ENCODE data around the gene LMBR1L. TPM values are rescaled to one million over a fixed set of nuclear protein-coding genes. Genes with fewer than 3 reads are reported as not detected.

LMBR1L gene
- total RNA-seq, 1 donor = 47.9 TPM

DNA sequence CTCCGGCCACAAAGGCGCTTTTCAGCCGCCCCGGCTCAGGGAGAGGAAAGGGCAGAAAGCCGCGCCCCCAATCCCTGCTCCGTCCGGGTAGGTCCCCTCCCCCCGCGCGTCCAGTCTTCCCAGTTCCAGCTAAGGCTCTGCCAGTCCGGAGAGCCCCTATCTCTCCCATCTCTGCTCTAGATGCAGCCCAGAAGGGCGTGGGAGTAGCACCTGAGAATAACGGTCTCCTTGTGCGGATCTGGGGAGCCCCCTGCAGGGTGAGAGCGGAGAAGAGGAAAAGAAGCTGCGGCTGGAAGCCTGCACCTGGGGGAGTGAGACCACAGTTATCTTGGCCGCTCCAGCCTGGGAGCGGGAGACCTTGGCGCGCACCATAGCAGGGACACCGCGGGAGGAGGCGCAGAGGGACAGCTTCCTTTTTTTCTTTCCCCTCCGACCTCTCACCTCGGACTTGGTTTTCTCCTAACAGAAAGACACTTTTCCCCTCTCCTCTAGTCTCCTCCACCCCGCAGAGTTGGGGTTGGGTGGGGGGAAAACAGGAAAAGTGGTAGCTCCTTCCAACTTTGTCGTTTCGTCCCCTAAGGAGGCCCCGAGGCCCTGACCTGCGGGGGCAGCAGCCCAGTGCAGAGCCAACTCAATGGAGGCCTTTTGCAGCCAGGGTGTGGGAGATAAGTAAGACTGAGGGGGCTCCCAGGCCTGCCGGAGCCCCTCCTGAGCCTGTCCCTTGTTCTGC, 18.4 kb downstream of the LMBR1L start:
- peak overlapping the region; percentile 41 for H3K4me3 ChIP-seq (ENCODE audit: low read depth, low read length)
- DNase-seq (ENCODE audit: low read depth) = peak; percentile 43
- peak; percentile 59 for TF ChIP-seq CTCF (IDR thresholded peaks at IDR 0.05; ENCODE audit: insufficient read depth, low read depth, low read length)

DNA sequence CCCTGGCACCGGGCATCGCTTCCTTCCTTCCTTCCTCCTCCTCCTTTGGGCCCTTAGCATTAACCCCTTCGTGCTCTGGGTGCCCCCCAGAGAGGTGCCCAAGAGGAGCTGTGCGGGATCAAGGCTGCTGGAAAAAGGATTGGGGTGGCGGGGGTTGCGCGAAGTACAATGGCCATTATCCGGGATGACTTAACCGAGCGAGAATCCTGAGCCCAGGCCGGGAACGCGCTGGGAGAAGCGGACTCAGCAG, 18.9 kb downstream of the LMBR1L start:
- peak overlapping the region; percentile 41 for H3K4me3 ChIP-seq (ENCODE audit: low read depth, low read length)
- no peak for TF ChIP-seq CTCF (IDR thresholded peaks at IDR 0.05; ENCODE audit: insufficient read depth, low read depth, low read length)
- DNase-seq (ENCODE audit: low read depth) = no peak

DNA sequence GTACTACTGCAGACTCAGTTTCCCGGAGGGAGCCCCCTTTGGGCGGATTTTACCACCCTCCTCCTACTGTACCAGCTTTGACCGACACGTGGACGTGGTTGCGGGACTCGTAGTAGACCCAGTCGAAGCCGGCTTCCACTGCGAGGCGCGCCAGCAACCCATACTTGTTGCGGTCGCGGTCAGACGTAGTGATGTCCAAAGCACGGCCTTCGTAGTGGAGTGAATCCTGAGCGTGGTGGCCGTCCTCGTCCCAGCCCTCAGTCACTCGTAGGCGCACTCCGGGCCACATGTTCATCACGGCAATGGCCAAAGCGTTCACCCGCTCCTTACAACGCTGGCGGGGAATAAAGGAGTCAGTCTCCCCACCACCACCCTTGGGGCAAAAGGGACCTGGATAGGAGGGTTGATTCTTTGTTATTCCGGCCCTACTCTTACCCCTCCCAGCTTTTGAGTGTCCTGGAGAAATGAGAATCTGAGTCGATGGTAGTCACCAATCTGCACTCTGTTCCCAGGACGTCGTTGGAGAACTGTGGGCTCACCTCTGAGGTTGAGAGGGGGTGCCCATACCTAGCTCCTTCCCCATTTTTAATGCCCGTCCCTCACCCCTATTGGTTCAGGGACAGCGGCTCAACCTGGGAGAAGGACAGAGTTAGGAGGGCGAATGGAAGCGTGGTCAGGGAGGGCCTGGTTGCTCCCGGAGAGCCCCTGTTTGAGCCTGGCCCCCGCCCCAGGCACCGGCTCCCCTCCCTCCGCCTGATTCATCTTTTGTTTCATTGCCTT, 19.4 kb downstream of the LMBR1L start:
- TF ChIP-seq CTCF (IDR thresholded peaks at IDR 0.05; ENCODE audit: insufficient read depth, low read depth, low read length) = no peak
- DNase-seq (ENCODE audit: low read depth) = no peak
- H3K4me3 ChIP-seq (ENCODE audit: low read depth, low read length) = no peak overlapping the region

DNA sequence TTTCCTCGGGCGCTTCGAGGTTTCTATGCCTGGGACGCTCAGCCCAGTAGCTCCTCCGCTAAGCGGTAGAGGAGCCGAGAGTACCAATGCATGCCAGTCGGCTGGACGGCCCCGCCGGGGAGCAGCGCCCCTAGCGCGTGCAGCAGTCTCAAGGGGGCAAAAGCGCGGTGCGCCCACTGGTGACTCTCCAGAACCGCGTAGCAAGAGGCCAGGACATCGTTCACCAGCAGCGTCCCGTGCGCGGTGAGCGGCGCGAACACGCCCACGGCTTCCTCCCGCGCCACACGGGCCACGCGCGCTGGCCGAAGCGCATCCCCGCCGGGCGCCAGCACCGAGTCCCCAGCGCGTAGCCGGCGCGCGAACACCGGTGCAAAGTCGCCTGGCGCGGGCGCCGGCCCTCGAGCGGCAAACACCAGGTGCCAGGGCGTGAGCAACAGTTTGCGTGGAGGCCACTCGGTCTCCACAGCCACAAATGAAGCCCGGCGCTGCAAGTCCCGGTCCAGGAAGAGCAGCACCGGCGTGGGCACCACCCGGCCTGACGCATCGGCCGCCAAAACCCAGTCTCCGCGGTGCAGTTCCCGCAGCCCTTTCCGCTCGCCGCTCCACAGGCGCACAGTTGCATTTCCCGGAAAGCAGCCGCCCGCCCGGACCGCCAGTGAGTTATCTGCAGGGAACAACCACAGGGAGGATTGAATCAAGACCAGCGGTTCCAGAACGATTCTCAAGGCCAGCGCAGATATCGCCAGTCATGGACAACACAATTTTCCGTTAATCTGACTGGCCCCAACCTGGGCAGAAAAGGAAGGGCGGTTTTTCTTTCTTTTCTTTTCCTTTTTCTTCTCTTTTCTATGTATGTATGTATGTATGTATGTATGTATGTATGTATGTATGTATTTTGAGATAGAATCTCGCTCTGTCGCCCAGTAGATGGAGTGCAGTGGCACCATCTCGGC, 20.6 kb downstream of the LMBR1L start:
- DNase-seq (ENCODE audit: low read depth) = peak; percentile 50
- no peak for TF ChIP-seq CTCF (IDR thresholded peaks at IDR 0.05; ENCODE audit: insufficient read depth, low read depth, low read length)
- peak overlapping the region; percentile 40 for H3K4me3 ChIP-seq (ENCODE audit: low read depth, low read length)

GRCh38 chr12:49088932-49089330, 21.7 kb downstream of the LMBR1L start:
- TF ChIP-seq CTCF (IDR thresholded peaks at IDR 0.05; ENCODE audit: insufficient read depth, low read depth, low read length) = no peak
- no peak for DNase-seq (ENCODE audit: low read depth)
- H3K4me3 ChIP-seq (ENCODE audit: low read depth, low read length) = no peak overlapping the region

DNA sequence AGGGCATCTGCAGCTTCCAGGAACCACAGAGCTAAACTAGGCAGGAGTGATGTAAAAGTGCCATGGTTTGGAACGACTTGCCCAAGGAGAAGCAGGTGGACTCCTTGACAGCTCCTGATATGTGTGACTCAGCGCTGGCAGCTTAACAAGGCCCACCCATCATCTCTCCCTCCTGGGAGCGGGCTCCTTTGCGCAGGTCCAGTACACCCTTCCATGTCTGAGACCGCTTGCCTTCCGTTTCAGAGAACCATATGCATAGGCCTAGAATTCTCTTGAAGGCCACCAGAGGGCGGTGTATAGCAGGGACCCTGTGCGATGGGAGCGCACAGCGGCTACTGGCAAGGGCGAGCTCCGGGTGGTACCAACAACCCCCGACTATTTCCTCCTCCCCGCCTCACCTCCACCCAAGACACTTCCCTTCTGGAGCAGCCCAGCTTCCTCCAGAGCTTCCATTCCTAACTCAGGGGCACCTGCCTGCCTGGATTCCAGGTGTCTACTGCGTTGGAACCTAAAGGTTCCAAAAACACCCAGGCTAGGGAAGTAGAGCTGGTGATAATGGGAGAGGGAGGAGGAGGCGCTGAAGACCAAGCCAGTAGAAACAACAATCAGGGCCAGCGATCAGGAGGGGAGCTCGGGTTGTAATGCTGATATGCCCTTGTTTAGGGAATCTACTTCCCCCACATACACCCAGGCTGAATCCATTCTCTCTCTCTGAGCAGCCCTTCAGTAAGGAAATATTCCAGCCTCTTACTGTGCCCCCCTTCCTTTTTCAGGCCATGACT, 22.3 kb downstream of the LMBR1L start:
- peak; percentile 90 for DNase-seq (ENCODE audit: low read depth)
- no peak overlapping the region for H3K4me3 ChIP-seq (ENCODE audit: low read depth, low read length)
- peak; percentile 88 for TF ChIP-seq CTCF (IDR thresholded peaks at IDR 0.05; ENCODE audit: insufficient read depth, low read depth, low read length)

Data from fibroblast of villous mesenchyme (primary cell).